GM18873 (cell line): ENCODE data around the gene TENM4.
"Not testable (repeated sequence)": the region's sequence is repeated elsewhere in the genome, so short reads cannot be mapped to it uniquely, and the experiment has no call there.

Experiments
- ATAC-seq: cut with Tn5 transposase; IDR thresholded peaks from one replicate; pipeline ENCODE4 v1.9.1; 2021; ENCODE audit warnings: mild to moderate bottlenecking, moderate library complexity, moderate number of reproducible peaks; ENCODE audit not compliant: unreplicated experiment, low FRiP score

TENM4 gene

GRCh38 chr11:78898266-78898775 is 542.5 kb downstream of the TENM4 start:
- no peak for ATAC-seq

- ATAC-seq: no peak
Measured at GRCh38 chr11:78893996-78894395, 546.8 kb downstream of the TENM4 start.

- ATAC-seq: no peak
Measured at GRCh38 chr11:78889698-78890097, 551.1 kb downstream of the TENM4 start.

- no peak for ATAC-seq
Measured at GRCh38 chr11:78886616-78887015, 554.2 kb downstream of the TENM4 start.

GRCh38 chr11:78884761-78885160 is 556.1 kb downstream of the TENM4 start:
- no peak for ATAC-seq

GRCh38 chr11:78883506-78883905 is 557.3 kb downstream of the TENM4 start:
- no peak for ATAC-seq

- ATAC-seq: not testable (repeated sequence)
Measured at GRCh38 chr11:78879094-78879980, 561.5 kb downstream of the TENM4 start.

GRCh38 chr11:78878631-78879030 is 562.2 kb downstream of the TENM4 start:
- no peak for ATAC-seq

GRCh38 chr11:78876676-78877075 is 564.2 kb downstream of the TENM4 start:
- ATAC-seq: no peak

- no peak for ATAC-seq
Measured at GRCh38 chr11:78870655-78871054, 570.2 kb downstream of the TENM4 start.

- no peak for ATAC-seq
Measured at GRCh38 chr11:78869293-78869692, 571.5 kb downstream of the TENM4 start.

GRCh38 chr11:78868563-78868962 is 572.3 kb downstream of the TENM4 start:
- no peak for ATAC-seq

- ATAC-seq: no peak
Measured at GRCh38 chr11:78860720-78861422, 580.0 kb downstream of the TENM4 start.

GRCh38 chr11:78857688-78858087 is 583.1 kb downstream of the TENM4 start:
- no peak for ATAC-seq

GRCh38 chr11:78856211-78856610 is 584.6 kb downstream of the TENM4 start:
- ATAC-seq: no peak

- no peak for ATAC-seq
Measured at GRCh38 chr11:78855116-78855515, 585.7 kb downstream of the TENM4 start.

- no peak for ATAC-seq
Measured at GRCh38 chr11:78853521-78853920, 587.3 kb downstream of the TENM4 start.

GRCh38 chr11:78851878-78852586 is 588.8 kb downstream of the TENM4 start:
- no peak for ATAC-seq

- no peak for ATAC-seq
Measured at GRCh38 chr11:78850078-78850477, 590.8 kb downstream of the TENM4 start.

- ATAC-seq: no peak
Measured at GRCh38 chr11:78846269-78846668, 594.6 kb downstream of the TENM4 start.

- ATAC-seq: no peak
Measured at GRCh38 chr11:78845496-78845895, 595.3 kb downstream of the TENM4 start.
